ENCODE measurements around the gene TGFBR2. TPM values are rescaled to one million over a fixed set of nuclear protein-coding genes. Genes with fewer than 3 reads are reported as not detected.

Gene TGFBR2
- total and polyA plus RNA-seq, 10 donors: 18.2 to 322 (median 239) TPM

GRCh38 chr3:30663533-30664241, 57.3 kb downstream of the TGFBR2 start:
- no peaks in the 10 kb centered on the region for H3K27me3 ChIP-seq (replicated peaks in 1 of 7)
- intact Hi-C loops (cut with DNase I; ENCODE audit: low total_unique reads): loop anchor here (10.0 kb wide), 1 partner anchor 49 kb away; no protein-coding TSS in a partner anchor
- TF ChIP-seq POLR2AphosphoS5 (IDR thresholded peaks at IDR 0.05) (no peak), POLR2A (IDR thresholded peaks at IDR 0.05) (no peak), CTCF (IDR thresholded peaks at IDR 0.05 in 8 of 11, conservative IDR thresholded peaks at IDR 0.05 in 3 of 11) (no peak)
- DNase-seq: no peak
- peaks cover 0 to 60% (median 26%) of the 10 kb centered on the region in 6 donors for H3K36me3 ChIP-seq
- peak overlapping the region in 7 of 8 donors; percentile 69 to 100 (median 81) for H3K27ac ChIP-seq
- no peak overlapping the region for H3K4me3 ChIP-seq
- H3K4me1 ChIP-seq: peaks cover 74 to 100% (median 100%) of the 10 kb centered on the region in 6 donors
- no peaks in the 10 kb centered on the region for H3K9me3 ChIP-seq
- WGBS, 5 donors: 64 to 78% (median 73%) methylated on average over 4 of the region's 4 CpGs

GRCh38 chr3:30664459-30664858, 58.1 kb downstream of the TGFBR2 start:
- no peak for DNase-seq
- H3K36me3 ChIP-seq: peaks cover 0 to 66% (median 29%) of the 10 kb centered on the region in 6 donors
- intact Hi-C loops (cut with DNase I; ENCODE audit: low total_unique reads): loop anchor here (10.0 kb wide), 1 partner anchor 50 kb away; no protein-coding TSS in a partner anchor
- H3K4me3 ChIP-seq: peak overlapping the region in 1 of 8 donors; percentile 10
- H3K9me3 ChIP-seq: no peaks in the 10 kb centered on the region
- 36 to 56% (median 39%) methylated on average over 8 of the region's 8 CpGs for WGBS, 5 donors
- H3K27ac ChIP-seq: peak overlapping the region; percentile 44 to 100 (median 80)
- no peaks in the 10 kb centered on the region for H3K27me3 ChIP-seq (replicated peaks in 1 of 7)
- peaks cover 66 to 100% (median 94%) of the 10 kb centered on the region in 6 donors for H3K4me1 ChIP-seq
- TF ChIP-seq POLR2AphosphoS5 (IDR thresholded peaks at IDR 0.05) (no peak), POLR2A (IDR thresholded peaks at IDR 0.05) (no peak), CTCF (IDR thresholded peaks at IDR 0.05 in 8 of 11, conservative IDR thresholded peaks at IDR 0.05 in 3 of 11) (no peak)

GRCh38 chr3:30664884-30665283, 58.5 kb downstream of the TGFBR2 start:
- WGBS, 5 donors: 9 to 31% (median 14%) methylated on average over 6 of the region's 6 CpGs
- intact Hi-C loops (cut with DNase I; ENCODE audit: low total_unique reads): loop anchor here (10.0 kb wide), 1 partner anchor 50 kb away; no protein-coding TSS in a partner anchor
- Histone ChIP-seq H3K27ac (peak overlapping the region; percentile 44 to 100 (median 80)), H3K9me3 (no peaks in the 10 kb centered on the region), H3K36me3 (peaks cover 0 to 66% (median 30%) of the 10 kb centered on the region in 6 donors), H3K27me3 (replicated peaks in 1 of 7) (no peaks in the 10 kb centered on the region), H3K4me1 (peaks cover 62 to 100% (median 91%) of the 10 kb centered on the region in 6 donors), H3K4me3 (peak overlapping the region in 1 of 8 donors; percentile 10)
- TF ChIP-seq POLR2AphosphoS5 (IDR thresholded peaks at IDR 0.05) (peak in 1 of 3 donors; percentile 69), CTCF (IDR thresholded peaks at IDR 0.05 in 8 of 11, conservative IDR thresholded peaks at IDR 0.05 in 3 of 11) (no peak)
- no peak for DNase-seq

GRCh38 chr3:30665539-30665938, 59.1 kb downstream of the TGFBR2 start:
- WGBS, 5 donors: 68 to 89% (median 82%) methylated on average over 2 of the region's 2 CpGs
- no peak overlapping the region for H3K4me3 ChIP-seq
- peaks cover 55 to 100% (median 85%) of the 10 kb centered on the region in 6 donors for H3K4me1 ChIP-seq
- H3K27ac ChIP-seq: peak overlapping the region; percentile 50 to 100 (median 80)
- H3K9me3 ChIP-seq: no peaks in the 10 kb centered on the region
- no peak for DNase-seq
- H3K27me3 ChIP-seq (replicated peaks in 1 of 7): no peaks in the 10 kb centered on the region
- peak in 1 of 3 donors; percentile 30 for TF ChIP-seq POLR2AphosphoS5 (IDR thresholded peaks at IDR 0.05)
- TF ChIP-seq CTCF (IDR thresholded peaks at IDR 0.05 in 8 of 11, conservative IDR thresholded peaks at IDR 0.05 in 3 of 11): no peak
- peaks cover 0 to 66% (median 28%) of the 10 kb centered on the region in 6 donors for H3K36me3 ChIP-seq
- intact Hi-C loops (cut with DNase I; ENCODE audit: low total_unique reads): loop anchor here (10.0 kb wide), 1 partner anchor 51 kb away; no protein-coding TSS in a partner anchor
